Measurements from ENCODE around the gene ASIC5. TPM values are rescaled to one million over a fixed set of nuclear protein-coding genes. Genes with fewer than 3 reads are reported as not detected.
A peak's percentile ranks its signal among the peaks of the same experiment; 100 is the strongest.
"Not testable (repeated sequence)": the region's sequence is repeated elsewhere in the genome, so short reads cannot be mapped to it uniquely, and the experiment has no call there.

Gene ASIC5
- total RNA-seq, 1 donor from 2014 or later = not detected

DNA sequence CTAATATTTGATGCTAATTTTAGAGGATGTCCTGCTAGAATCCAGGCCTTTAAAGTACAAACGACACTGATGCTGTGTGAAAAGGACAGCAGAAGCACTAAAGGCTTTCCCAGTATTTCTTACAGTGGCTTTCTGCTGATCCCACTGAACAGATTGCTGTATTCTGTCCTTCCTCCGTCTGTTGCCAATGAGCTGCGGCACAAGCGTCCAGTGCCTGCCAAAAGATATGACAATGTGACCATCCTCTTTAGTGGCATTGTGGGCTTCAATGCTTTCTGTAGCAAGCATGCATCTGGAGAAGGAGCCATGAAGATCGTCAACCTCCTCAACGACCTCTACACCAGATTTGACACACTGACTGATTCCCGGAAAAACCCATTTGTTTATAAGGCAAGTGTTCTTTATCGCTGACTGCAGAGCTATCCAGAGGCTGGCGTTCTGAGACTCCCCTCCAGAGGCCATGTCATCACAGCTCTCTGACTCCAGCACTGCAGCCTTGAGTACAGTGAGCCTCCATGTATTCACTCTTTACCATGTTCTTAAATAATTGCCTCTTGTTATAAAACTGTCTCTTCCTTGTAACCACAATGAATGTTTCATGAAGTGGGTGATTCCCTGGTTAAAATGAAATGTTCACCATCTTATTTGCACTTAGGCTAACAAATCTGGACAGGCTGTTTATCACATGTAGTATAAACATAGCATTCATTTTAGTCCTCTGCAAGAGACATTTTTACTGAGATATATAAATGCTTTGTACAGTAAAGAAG is 63.7 kb downstream of the ASIC5 start:
- no peak for DNase-seq (ENCODE audit: low read depth)

DNA sequence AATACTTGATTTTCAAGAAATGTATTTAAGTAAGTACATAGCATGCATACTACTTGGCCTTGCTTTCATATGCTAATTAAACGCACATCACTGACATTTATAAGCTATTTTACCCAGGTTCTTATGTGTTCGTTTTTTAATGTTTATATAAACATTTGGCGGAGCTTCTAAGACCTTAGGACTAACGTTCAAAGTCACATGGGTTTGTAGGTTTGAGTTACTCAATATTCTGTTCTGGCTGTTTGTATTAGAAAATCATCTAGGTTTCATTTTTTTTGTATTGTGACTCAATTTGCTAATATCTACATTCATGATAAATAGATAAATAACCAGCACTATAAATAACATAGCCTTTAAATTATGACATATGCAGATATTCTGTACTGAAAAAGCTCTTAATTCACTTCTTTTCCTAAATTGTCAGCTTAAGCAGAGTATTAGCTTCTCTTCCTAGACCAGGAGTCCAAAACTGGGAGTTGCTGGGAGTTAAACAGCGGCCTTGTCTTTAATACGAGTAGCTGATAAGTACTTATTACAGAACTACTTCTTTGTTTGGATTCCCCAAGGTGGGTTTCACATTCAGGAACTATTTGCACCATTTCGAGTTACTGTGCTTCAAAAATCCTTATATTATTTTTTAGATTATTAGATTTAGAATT is 65.3 kb downstream of the ASIC5 start:
- no peak for DNase-seq (ENCODE audit: low read depth)

DNA sequence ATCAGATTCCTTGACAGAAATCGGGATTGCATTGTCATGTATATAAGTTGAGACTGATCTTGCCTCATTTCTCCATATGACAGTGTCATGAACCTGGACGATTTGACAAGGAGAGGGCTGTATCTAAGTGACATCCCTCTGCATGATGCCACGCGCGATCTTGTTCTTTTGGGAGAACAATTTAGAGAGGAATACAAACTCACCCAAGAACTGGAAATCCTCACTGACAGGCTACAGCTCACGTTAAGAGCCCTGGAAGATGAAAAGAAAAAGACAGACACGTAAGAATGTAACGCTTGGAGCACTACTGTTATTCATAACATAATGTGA is 66.3 kb downstream of the ASIC5 start:
- no peak for DNase-seq (ENCODE audit: low read depth)

DNA sequence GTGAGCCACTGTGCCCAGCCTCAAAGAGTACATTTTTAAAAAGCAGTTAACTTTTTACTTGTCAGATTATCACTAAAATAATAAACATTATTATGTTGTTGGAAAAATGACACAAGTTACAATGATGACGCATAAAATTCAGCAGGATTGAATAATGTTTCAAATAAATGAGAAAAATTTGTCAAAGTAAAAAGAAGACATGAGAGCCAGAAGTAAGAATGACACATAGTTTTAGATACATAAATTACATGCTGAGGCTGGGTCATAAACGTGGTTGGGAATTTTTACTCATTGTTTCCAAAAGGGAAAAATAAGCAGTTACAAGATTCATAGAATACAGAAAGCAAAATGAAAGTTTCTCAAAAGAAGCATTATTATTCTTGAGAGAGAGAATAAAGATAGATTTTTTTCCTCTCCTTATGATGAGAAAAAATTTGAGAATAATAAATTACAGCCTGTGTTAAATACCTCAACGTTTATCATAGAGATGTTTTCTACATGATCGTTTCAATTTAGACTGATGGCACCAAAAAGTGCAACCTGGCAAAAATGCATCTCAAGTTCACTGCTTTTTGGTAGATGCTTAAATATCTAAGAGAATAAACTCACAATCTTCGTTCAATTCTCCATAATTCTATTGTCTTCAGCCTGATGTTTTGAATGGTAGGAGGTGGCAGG is 66.8 kb downstream of the ASIC5 start:
- no peak for DNase-seq (ENCODE audit: low read depth)

DNA sequence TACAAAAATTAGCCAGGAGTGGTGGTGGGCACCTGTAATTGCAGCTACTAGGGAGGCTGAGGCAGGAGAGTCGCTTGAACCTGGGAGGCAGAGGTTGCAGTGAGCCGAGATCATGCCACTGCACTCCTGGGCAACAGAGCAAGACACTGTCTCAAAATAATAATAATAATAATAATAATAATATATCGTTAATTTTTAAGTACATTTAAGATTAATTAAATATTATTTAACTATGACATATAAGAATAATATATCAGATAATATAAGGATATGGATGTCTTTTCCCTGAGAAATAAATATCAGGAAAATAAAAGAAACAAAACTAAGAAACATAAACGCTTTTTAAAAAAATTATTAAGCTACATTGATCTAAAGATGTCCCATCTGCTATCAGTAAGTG is 68.5 kb downstream of the ASIC5 start:
- not testable (repeated sequence) for DNase-seq (ENCODE audit: low read depth)

DNA sequence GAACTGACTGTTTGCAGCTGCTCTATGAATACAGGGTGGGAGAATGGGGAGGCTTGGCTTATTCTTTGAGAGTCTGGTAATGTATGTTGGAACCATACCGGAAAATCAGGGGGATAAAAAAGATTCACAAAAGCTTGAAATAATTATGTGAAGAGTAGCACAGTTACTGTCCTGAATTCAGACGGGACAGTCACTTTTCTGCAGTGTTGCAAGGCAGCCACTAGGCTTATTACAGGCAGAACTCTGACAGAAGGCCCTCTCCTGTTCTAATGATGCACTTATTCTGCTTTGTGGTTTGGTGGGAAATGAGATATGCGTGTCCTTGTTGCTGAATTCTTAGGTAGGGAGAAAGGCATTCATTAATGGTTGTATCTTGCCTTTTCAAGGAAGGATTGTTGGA is 70.1 kb downstream of the ASIC5 start:
- peak; percentile 29 for DNase-seq (ENCODE audit: low read depth)

DNA sequence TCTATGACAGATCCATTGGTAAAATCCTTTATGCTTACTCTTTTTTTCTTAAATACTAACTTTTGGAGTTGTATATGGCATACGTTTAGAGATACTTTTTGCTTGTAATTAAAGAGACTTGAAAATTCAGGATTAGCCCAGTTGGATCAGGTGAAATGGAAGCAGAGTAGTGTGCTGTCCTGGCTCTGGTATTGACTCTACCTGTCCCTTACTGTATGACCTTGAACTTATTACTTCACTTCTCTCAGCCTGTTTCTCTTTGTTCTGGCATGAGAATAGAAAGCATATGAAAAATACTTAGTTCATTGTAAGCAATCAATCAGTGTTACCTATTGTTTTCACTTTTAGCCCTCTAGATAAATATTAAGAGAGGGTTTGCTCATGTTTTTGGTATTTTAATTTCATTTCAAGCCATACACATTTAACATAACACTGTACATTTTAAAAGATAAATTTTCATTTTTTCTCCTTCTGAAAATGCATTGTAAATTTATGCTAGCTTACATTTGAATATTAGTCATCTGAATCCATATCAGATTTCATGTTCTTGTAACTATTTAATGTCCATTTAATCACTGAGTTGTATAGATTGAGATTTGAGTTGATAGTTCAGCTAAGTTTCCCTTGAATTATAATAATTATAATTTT is 71.4 kb downstream of the ASIC5 start:
- DNase-seq (ENCODE audit: low read depth) = no peak

DNA sequence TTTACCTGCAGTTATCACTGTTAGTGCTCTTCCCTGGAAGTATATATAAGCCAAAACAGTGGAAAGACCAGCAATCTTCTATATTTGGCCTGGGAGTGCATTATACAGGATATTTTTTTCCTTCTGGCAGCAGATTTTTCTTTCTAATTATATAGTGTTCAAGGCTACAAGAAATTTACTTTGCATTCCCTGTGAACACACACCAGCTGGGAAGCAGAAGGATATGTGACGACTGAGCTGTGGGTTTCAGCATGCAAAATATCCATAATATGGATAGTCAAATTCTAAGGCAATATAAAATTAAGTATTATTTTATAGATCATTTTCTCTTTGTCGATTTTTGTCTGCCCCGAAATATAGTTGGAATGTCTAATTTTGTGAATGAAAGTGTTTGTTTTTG is 76.1 kb downstream of the ASIC5 start:
- no peak for DNase-seq (ENCODE audit: low read depth)

DNA sequence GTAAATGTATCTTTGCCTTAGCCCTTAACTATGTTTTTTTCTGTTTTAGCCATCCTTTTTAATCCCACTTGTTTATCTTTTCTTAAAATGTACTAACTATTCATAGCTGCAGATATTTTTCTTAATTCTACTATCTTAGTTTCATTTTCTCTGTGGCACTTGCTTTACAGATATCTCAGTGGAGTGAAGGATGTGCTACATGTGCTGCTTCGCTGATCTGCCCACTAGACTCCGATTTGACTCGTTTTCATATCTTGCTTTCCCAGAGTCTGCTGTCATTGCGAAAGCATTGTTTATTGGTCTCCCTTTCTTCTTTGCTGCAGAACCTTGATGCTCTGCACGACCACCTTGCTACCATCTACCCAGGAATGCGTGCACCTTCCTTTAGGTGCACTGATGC is 76.7 kb downstream of the ASIC5 start:
- no peak for DNase-seq (ENCODE audit: low read depth)

DNA sequence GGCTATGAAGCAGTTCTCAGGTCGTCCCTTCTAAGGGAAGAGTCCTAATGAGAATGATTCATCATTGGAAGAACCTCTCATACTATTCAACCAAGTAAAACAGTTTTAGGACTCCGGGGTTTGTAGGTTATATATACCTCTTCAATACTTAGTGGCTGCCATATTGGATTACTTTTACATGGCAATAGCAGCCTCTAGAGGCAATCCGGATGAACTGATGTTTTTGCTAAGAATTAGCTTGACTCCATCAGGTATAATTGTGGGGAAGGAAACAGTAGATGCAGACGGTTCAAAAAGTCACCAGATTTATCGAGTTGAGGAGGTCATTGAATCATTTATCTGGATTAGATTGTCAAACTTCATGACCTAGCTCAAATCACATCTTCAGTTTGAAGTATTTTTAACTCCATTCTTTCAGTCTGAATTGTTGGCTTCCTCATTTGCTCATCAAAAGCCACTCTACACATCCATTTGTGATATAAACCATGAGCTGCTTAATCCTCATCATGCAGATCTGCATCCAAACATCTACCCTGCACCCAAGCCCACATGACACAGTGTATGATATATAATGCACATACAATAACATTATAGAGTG is 78.9 kb downstream of the ASIC5 start:
- DNase-seq (ENCODE audit: low read depth) = peak; percentile 76

DNA sequence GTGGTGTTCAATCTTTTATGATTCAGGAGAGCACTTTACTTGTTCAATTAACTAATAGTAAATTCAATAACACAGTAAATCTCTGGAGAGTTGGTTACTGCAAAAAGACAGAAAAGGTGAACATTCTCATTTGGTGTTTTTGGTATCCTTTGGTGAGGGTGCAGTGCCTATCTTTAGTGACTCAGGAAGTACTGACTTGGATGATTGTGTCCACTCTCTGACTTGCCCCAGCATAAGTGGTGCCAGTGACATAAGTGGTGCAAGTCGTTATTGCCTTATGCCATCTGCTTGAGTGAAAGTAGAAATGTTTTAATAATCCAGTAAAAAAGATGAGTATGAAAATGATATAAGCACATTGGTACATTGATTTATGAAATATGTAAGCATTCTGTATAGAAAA is 80.2 kb downstream of the ASIC5 start:
- no peak for DNase-seq (ENCODE audit: low read depth)

DNA sequence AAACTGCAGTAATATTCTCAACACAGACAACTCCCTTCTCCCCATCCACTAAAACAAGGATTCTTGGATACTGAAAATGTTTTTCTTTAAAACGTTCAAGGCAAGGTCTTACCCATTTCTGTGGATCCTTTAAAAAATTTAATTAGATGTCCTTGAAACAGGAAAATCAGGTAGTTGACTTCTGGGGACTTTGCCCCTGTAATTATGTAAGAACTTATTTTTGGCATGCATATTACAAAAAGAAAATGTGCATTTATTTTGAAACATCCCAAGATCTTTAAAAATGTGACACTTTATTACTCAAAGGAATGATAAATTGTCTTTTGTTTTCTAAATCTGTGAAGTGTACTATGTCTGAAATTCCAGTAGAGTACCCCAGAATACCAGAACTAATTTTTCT is 81.4 kb downstream of the ASIC5 start:
- DNase-seq (ENCODE audit: low read depth) = no peak

DNA sequence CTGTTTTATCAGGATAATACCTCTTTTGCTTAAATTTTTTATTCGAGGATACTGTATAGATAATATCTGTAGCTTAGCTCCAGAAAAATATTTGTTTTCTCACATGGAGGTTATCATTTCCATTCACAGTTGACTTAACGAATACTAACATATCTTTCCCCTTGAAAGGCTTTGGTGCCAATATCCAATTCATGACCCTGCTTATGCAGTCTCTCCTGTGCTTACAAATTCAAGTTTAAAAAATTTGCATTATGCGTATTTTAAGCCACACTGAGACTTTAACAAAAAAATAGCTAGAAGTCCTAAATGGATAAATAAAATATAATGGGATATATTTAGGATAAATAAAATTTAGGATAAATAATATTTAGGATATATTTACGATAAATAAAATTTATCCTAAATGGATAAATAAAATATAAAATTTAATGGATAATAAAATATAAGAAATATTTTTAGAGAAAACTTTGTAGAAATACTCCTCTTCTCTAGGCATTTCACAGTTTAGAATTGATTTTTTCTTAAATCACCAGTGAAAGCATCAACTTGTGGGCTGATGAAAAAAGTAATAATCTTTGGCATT is 84.7 kb downstream of the ASIC5 start:
- no peak for DNase-seq (ENCODE audit: low read depth)

DNA sequence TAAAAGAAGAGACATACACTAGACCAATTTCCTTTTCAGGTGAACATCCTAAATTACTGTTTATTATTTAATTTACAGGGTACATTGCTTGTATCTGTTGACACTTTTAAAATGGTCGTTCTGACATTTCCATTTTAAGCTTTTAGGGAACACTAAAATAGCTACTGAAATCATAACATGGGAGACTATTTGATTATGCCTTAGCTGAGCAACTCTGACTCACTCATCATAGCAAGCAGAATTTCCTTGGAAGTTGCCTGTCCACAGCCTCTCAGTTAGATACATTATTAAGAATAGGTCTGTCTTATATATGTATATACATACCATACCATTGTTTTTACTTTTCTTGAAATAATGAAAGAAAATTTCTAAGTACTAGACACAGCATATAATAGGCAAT is 85.3 kb downstream of the ASIC5 start:
- peak; percentile 41 for DNase-seq (ENCODE audit: low read depth)

Other genes starting within 250 kb of the ASIC5 start
- gene GUCY1A1, start 199.4 kb downstream of the ASIC5 start, total RNA-seq = 6.8 and 59.1 TPM in 2 replicates
- 8.2 and 54.1 TPM in 2 replicates for gene GUCY1B1, start 107.3 kb downstream of the ASIC5 start, total RNA-seq
- 0.05 TPM in 1 of 2 replicates, not detected in the other for gene TDO2, start 37.4 kb upstream of the ASIC5 start, total RNA-seq
- gene CTSO, start 87.6 kb upstream of the ASIC5 start, total RNA-seq = 17.7 and 26.4 TPM in 2 replicates